Neuronal stem cell (in vitro differentiated cells): Measurements from ENCODE around the gene YTHDF1.
A peak's percentile ranks its signal among the peaks of the same experiment; 100 is the strongest.

Experiments used
- DNase-seq: peaks from one replicate; pipeline ENCODE4 v3.0.0-alpha.2; 2013; ENCODE audit warnings: low spot score
- H2AFZ ChIP-seq: one replicate; pipeline ENCODE4 v1.6.1; 2013; ENCODE audit warnings: mild to moderate bottlenecking, low read length, inconsistent platforms
- H2AK5ac ChIP-seq: 2 replicates; pipeline ENCODE4 v1.6.1; 2013; ENCODE audit warnings: low read depth, mild to moderate bottlenecking, inconsistent platforms, low read length, moderate library complexity, mixed read lengths
- H2BK120ac ChIP-seq: 2 replicates; pipeline ENCODE4 v1.6.1; 2013; ENCODE audit warnings: low read depth, mild to moderate bottlenecking, inconsistent platforms, low read length, moderate library complexity, mixed read lengths
- H2BK12ac ChIP-seq: one replicate; pipeline ENCODE4 v1.6.1; 2013; ENCODE audit warnings: low read length, inconsistent platforms
- H2BK15ac ChIP-seq: 2 replicates; pipeline ENCODE4 v1.6.1; 2013; ENCODE audit warnings: mild to moderate bottlenecking, low read length, inconsistent platforms, mixed read lengths
- H2BK5ac ChIP-seq: one replicate; pipeline ENCODE4 v1.6.1; 2013; ENCODE audit warnings: inconsistent platforms, mild to moderate bottlenecking, low read length, moderate library complexity
- H3K14ac ChIP-seq: one replicate; pipeline ENCODE4 v1.6.1; 2013; ENCODE audit warnings: low read length, inconsistent platforms
- H3K18ac ChIP-seq: 2 replicates; pipeline ENCODE4 v1.6.1; 2013; ENCODE audit warnings: low read length, inconsistent platforms
- H3K23ac ChIP-seq: 2 replicates; pipeline ENCODE4 v1.6.1; 2013; ENCODE audit warnings: low read depth, mild to moderate bottlenecking, mixed read lengths, low read length, inconsistent platforms; ENCODE audit not compliant: poor library complexity
- H3K27ac ChIP-seq: replicated peaks from 3 replicates; pipeline ENCODE4 v1.5.1; 2013; ENCODE audit warnings: low read length, inconsistent platforms
- H3K27me3 ChIP-seq, 3 experiments: 2 replicates each; pipeline ENCODE4 v1.6.1; 2013; ENCODE audit warnings: low read length in 3 of 3, mild to moderate bottlenecking in 2 of 3, inconsistent platforms in 1 of 3, low read depth in 1 of 3, mixed read lengths in 1 of 3, moderate library complexity in 1 of 3; ENCODE audit not compliant: control insufficient read depth in 3 of 3, insufficient read depth in 3 of 3
- H3K36me3 ChIP-seq, 2 donors: replicated peaks in 1 of 2; 2 replicates each; pipeline ENCODE4 v1.6.1; 2013; ENCODE audit warnings: low read length in 2 of 2; ENCODE audit not compliant: control insufficient read depth in 2 of 2, insufficient read depth in 2 of 2
- H3K4ac ChIP-seq: 2 replicates; pipeline ENCODE4 v1.6.1; 2013; ENCODE audit warnings: inconsistent platforms, mild to moderate bottlenecking, low read length, moderate library complexity
- H3K4me1 ChIP-seq, 2 donors: 1 replicate in 1 of 2; 2 replicates in 1 of 2; pipeline ENCODE4 v1.6.1; 2013; ENCODE audit warnings: low read length in 2 of 2, low read depth in 1 of 2; ENCODE audit not compliant: control insufficient read depth in 2 of 2, insufficient read depth in 1 of 2
- H3K4me2 ChIP-seq: one replicate; pipeline ENCODE4 v1.6.1; 2013; ENCODE audit warnings: mild to moderate bottlenecking, low read length, inconsistent platforms; ENCODE audit not compliant: insufficient read depth, poor library complexity, severe bottlenecking
- H3K4me3 ChIP-seq, 2 donors: 2 replicates each; pipeline ENCODE4 v1.5.1; 2013; ENCODE audit warnings: low read length in 2 of 2, mild to moderate bottlenecking in 2 of 2, inconsistent platforms in 1 of 2, moderate library complexity in 1 of 2
- H3K79me1 ChIP-seq: one replicate; pipeline ENCODE4 v1.6.1; 2013; ENCODE audit warnings: low read depth, mild to moderate bottlenecking, inconsistent platforms, low read length, moderate library complexity
- H3K9ac ChIP-seq: one replicate; pipeline ENCODE4 v1.6.1; 2013; ENCODE audit warnings: mild to moderate bottlenecking, low read depth, low read length, inconsistent platforms; ENCODE audit not compliant: poor library complexity
- H3K9me3 ChIP-seq, 2 donors: replicated peaks in 1 of 2; 2 replicates each; pipeline versions ENCODE3 to v1.6.1; 2013; ENCODE audit warnings: low read length in 2 of 2, mild to moderate bottlenecking in 2 of 2, inconsistent platforms in 1 of 2, low read depth in 1 of 2, mixed read lengths in 1 of 2, moderate library complexity in 1 of 2; ENCODE audit not compliant: control insufficient read depth in 2 of 2, insufficient read depth in 1 of 2
- H4K8ac ChIP-seq: one replicate; pipeline ENCODE4 v1.6.1; 2013; ENCODE audit warnings: low read depth, mild to moderate bottlenecking, inconsistent platforms, low read length, moderate library complexity
- H4K91ac ChIP-seq: one replicate; pipeline ENCODE4 v1.6.1; 2013; ENCODE audit warnings: low read length, low read depth, mild to moderate bottlenecking, inconsistent platforms; ENCODE audit not compliant: poor library complexity
- WGBS, 2 donors: extraction: QIAGEN DNeasy Blood & Tissue Kit; methylation state at CpG; one replicate each; pipeline ENCODE4 v1.1.7; 2013; ENCODE audit warnings: missing lambda C conversion rate in 2 of 2, mixed read lengths in 1 of 2; ENCODE audit not compliant: insufficient read length in 2 of 2, insufficient replicate concordance in 1 of 2; ENCODE audit errors: extremely low coverage in 2 of 2; 5-methylcytosine and 5-hydroxymethylcytosine counted together

The YTHDF1 gene

GRCh38 chr20:63163171-63163570 lies 52.8 kb downstream of the YTHDF1 start:
- no CpG with 5 or more reads among the region's 6 CpGs for WGBS, 2 donors
- H3K27ac ChIP-seq: no peak overlapping the region
- H3K27me3 ChIP-seq: peaks cover 0 to 5% (median 0%) of the 10 kb centered on the region in 3 experiments

GRCh38 chr20:63162206-63162795 lies 53.6 kb downstream of the YTHDF1 start:
- no peak overlapping the region for H2BK5ac ChIP-seq
- H3K79me1 ChIP-seq: no peaks in the 10 kb centered on the region
- H3K27me3 ChIP-seq: peaks cover 0 to 5% (median 0%) of the 10 kb centered on the region in 3 experiments
- H2BK12ac ChIP-seq: no peak overlapping the region
- H3K4ac ChIP-seq: no peak overlapping the region
- no peak for DNase-seq
- no peak overlapping the region for H3K23ac ChIP-seq
- no peak overlapping the region for H3K4me3 ChIP-seq
- peaks cover 8 to 20% of the 10 kb centered on the region in 2 donors for H3K4me1 ChIP-seq
- no peak overlapping the region for H3K27ac ChIP-seq
- no peak overlapping the region for H2BK15ac ChIP-seq
- whole genome bisulfite sequencing, 2 donors: no CpG with 5 or more reads among the region's 19 CpGs
- no peak overlapping the region for H4K91ac ChIP-seq
- no peak overlapping the region for H4K8ac ChIP-seq
- no peak overlapping the region for H3K9ac ChIP-seq
- peaks cover 0 to 15% of the 10 kb centered on the region in 2 donors for H3K36me3 ChIP-seq
- peak overlapping the region; percentile 27 for H3K18ac ChIP-seq
- H3K14ac ChIP-seq: no peak overlapping the region
- H2AK5ac ChIP-seq: peak overlapping the region; percentile 68
- H3K4me2 ChIP-seq: no peak overlapping the region
- peaks cover 0 to 3% of the 10 kb centered on the region in 2 donors for H3K9me3 ChIP-seq
- peak overlapping the region; percentile 18 for H2BK120ac ChIP-seq
- no peak overlapping the region for H2AFZ ChIP-seq

More at GRCh38 chr20:63163171-63163570, 52.8 kb downstream of the YTHDF1 start:
- Histone ChIP-seq H3K4me2 (peak overlapping the region; percentile 12), H4K8ac (no peak overlapping the region), H3K9me3 (peaks cover 0 to 3% of the 10 kb centered on the region in 2 donors), H3K4ac (no peak overlapping the region), H3K4me3 (no peak overlapping the region), H3K14ac (no peak overlapping the region), H3K36me3 (peaks cover 0 to 15% of the 10 kb centered on the region in 2 donors), H2BK15ac (no peak overlapping the region), H2AK5ac (peak overlapping the region; percentile 71), H3K9ac (peak overlapping the region; percentile 70), H3K18ac (no peak overlapping the region), H3K23ac (peak overlapping the region; percentile 3), H2BK5ac (no peak overlapping the region), H4K91ac (no peak overlapping the region), H3K79me1 (no peaks in the 10 kb centered on the region), H3K4me1 (peaks cover 11 to 20% of the 10 kb centered on the region in 2 donors), H2BK120ac (no peak overlapping the region), H2BK12ac (no peak overlapping the region), H2AFZ (no peak overlapping the region)
- no peak for DNase-seq

- Histone ChIP-seq H3K4me2 (no peak overlapping the region), H2BK12ac (no peak overlapping the region), H3K79me1 (no peaks in the 10 kb centered on the region), H3K23ac (peak overlapping the region; percentile 75), H3K9ac (no peak overlapping the region), H2BK15ac (no peak overlapping the region), H3K18ac (peak overlapping the region; percentile 27), H3K14ac (no peak overlapping the region), H2BK5ac (peak overlapping the region; percentile 59), H2BK120ac (no peak overlapping the region), H3K4ac (no peak overlapping the region), H4K91ac (no peak overlapping the region), H3K4me1 (peaks cover 8 to 20% of the 10 kb centered on the region in 2 donors), H3K36me3 (peaks cover 0 to 6% of the 10 kb centered on the region in 2 donors), H3K27ac (no peak overlapping the region), H3K4me3 (no peak overlapping the region), H3K9me3 (peaks cover 0 to 3% of the 10 kb centered on the region in 2 donors), H2AK5ac (peak overlapping the region; percentile 74), H3K27me3 (peaks cover 0 to 10% (median 0%) of the 10 kb centered on the region in 3 experiments), H2AFZ (no peak overlapping the region), H4K8ac (no peak overlapping the region)
- WGBS, 2 donors: no CpG with 5 or more reads among the region's 11 CpGs
- DNase-seq: no peak
These were observed 54.7 kb downstream of the YTHDF1 start for GRCh38 chr20:63161176-63161651.

GRCh38 chr20:63160641-63161175 lies 55.2 kb downstream of the YTHDF1 start:
- Histone ChIP-seq H3K27ac (no peak overlapping the region), H3K23ac (peak overlapping the region; percentile 75), H3K4ac (no peak overlapping the region), H3K79me1 (no peaks in the 10 kb centered on the region), H3K4me1 (peaks cover 8 to 20% of the 10 kb centered on the region in 2 donors), H3K18ac (peak overlapping the region; percentile 51), H3K4me3 (no peak overlapping the region), H3K9me3 (peaks cover 0 to 3% of the 10 kb centered on the region in 2 donors), H4K8ac (no peak overlapping the region), H2BK15ac (no peak overlapping the region), H4K91ac (no peak overlapping the region), H2BK12ac (peak overlapping the region; percentile 60), H3K36me3 (peaks cover 0 to 1% of the 10 kb centered on the region in 2 donors), H2BK5ac (peak overlapping the region; percentile 59), H3K4me2 (no peak overlapping the region), H2AK5ac (peak overlapping the region; percentile 74), H2AFZ (no peak overlapping the region), H3K9ac (no peak overlapping the region), H3K14ac (no peak overlapping the region), H3K27me3 (peaks cover 0 to 15% (median 0%) of the 10 kb centered on the region in 3 experiments), H2BK120ac (peak overlapping the region; percentile 24)
- no peak for DNase-seq
- WGBS, 2 donors: no CpG with 5 or more reads among the region's 10 CpGs
